Pulmonary artery endothelial cell (primary cell): ENCODE data around the gene DLX3. TPM values are rescaled to one million over a fixed set of nuclear protein-coding genes. Genes with fewer than 3 reads are reported as not detected.

Experiments used
- DNase-seq: peaks from one replicate; pipeline ENCODE4 v3.0.0-alpha.2; 2011; ENCODE audit warnings: low read depth, low spot score
- total RNA-seq: library from RNA; depleted of rRNA; stranded (reverse); fragments of >200 nt; gene quantifications from 2 replicates; pipeline ENCODE4 v1.2.3, GENCODE V29; 2014

The DLX3 gene
- total RNA-seq, 1 donor from 2014 or later: not detected

GRCh38 chr17:49958723-49959122, 36.3 kb downstream of the DLX3 start:
- DNase-seq: no peak

DNA sequence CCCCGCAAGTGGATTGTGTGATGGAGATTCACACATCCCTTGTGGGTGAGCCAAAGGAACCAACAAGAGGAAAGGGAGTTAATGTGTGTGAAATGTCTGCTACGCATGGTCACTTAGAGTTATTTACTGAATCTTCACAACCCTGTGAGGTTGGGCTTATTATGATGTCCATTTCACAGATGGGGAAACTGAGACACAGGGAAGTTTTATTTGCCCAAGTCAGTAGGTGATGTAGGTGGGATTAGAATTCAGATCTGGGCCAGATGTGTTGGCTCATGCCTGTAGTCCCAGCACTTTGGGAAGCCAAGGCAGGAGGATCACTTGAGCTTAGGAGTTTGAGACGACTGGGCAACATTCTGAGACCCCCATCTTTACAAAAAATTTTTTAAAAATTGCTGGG, 37.7 kb downstream of the DLX3 start:
- no peak for DNase-seq

DNA sequence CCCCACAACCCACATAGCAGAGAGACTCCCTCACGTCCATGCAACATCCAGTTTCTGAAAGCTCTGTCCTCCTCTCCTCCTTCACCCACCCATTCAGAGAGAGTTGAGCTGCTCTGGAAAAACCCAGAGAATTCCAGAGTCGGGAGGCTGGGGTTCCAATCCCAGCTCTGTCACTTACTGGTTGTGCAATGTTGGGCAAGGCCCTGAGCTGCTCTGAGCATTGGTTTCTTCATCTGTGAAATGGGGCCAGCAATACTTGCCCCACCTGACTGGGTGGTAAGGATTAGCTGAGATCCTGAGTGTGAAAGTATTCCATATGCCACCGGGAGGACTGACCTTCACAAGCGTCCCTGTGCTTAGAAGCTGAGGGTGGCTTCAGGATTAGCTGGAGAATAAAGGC, 38.2 kb downstream of the DLX3 start:
- DNase-seq: no peak

- DNase-seq: no peak
These were observed 39.9 kb downstream of the DLX3 start for GRCh38 chr17:49955157-49955556.

DNA sequence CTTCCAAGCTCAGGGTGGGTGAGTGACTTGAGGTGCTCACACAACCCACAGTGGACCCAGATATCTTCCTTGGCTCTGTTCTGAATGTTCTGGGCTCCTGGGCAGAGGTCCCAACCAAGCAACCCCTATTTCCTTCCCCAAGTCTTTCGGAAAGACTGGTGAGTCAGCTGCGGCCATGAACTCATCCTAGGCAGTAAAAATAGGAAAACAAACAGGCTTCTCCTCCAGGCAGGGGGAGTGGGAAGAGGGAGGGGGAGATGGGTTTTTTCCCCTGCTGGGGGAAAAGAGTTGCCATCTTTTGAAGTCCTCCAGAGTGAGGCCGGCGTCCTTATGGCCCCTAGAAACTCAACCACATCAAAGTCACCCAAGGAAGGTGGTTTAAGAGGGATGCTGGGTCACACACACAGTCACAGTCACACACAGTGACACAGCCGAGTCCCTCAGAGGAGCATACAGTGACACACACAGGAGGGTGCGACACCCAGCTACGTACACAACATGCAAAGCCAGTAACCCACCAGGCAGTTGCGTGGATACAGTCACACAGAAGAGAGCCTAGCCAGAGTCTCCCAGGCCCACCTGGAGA, 42.0 kb downstream of the DLX3 start:
- peak; percentile 27 for DNase-seq

DNA sequence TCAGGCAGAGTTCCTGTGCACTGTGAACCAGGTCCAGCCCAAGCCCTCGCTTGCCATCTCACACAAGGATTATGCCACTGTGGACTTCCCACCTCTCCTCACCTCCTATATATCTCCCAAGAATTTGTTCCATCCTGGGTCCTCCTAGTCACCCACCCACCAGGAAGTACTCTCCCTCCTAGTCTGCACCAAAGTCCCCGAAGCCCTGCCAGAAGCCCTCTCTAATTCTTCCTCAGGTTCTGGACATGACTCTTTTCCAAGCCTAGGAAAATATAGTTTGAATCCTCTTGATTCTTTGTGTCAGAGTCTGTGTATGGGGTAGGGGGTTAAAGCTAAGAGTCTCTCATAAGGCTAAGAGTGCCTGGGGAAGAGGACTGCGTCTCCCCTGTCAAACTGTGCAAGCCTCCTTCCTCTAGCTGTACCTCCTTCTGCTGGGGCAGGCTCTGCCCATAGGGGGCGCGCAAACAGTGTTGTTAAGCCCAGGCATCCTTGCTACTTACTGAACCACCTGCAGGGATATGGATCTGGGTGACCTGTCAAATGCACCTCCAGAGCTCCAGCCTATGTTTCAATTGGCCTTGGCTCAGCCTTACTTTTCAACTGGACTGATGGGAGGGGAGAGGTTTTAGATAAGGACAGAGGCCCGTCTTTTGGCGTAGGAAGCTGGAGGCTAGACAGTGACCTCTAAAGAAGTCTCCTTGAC, 42.7 kb downstream of the DLX3 start:
- peak; percentile 39 for DNase-seq

- no peak for DNase-seq
These were observed 43.5 kb downstream of the DLX3 start for GRCh38 chr17:49951362-49952082.

DNA sequence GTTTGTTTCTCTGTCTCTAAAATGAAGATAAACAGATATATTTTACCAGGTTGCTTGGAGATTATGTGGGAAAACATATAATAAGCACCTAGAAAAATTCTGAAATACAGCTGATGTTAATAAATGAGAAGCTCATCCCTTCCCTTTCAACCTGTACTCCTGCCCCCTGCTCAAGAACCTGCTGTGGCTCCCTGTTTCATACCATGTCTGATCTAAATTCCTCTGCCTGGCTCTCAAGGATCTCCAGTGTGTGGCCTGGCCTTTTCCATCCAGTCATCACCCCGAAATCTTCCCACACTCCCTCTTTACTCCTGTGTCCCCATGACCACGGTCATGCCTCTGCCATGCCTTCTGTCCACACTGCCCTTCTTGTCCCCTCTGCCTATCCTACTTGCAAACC, 45.4 kb downstream of the DLX3 start:
- DNase-seq: no peak

- DNase-seq: no peak
These were observed 48.0 kb downstream of the DLX3 start for GRCh38 chr17:49946964-49947584.

DNA sequence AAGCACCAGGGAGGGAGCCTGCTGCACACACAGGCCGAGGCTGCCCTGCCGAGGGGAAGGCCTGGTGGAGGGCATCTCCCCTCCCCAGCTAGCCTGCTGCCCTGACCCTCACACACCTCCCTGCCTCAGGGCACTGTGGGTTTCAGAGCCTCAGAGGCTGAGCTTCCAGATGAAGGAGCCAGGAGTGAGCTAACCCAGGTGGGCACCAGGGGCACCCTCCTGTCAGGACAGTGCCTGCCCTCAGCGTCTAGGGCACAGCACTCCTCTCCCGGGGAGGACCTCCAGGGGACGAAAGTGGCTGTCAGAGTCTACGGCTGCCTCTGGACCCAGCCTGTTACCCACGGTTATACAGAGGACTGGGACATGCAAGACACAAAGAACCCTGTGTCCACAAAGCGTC, 48.8 kb downstream of the DLX3 start:
- no peak for DNase-seq

DNA sequence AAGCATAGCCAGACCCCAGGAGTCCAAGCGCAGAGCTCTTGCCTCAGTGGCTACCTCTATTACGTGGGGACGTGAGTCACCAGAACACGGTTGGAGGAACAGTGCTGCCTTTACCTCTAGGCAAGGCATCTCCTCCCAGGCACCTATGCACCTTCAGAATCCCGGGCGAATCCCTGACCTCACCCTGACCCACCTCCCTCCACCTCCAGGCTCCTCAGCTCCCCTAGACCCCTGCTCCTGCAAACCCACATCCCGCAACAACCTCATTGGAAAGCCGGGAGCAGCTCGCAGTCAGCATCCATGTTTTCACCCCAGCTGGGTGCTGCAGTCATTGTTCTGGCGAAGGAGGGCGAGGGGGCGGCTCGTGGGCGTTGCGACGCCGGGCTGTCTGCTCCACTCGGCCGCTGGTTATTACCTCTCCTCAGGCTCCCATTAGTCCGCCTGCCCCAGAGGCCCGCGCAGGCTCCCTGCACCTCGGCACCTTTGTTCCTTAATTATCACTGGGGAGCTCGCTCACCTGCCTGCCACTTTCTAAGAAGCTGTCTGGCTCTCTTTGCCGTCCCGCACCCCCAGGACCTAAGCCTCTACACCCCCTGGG, 50.7 kb downstream of the DLX3 start:
- DNase-seq: no peak

GRCh38 chr17:49942947-49943346, 52.1 kb downstream of the DLX3 start:
- DNase-seq: no peak

GRCh38 chr17:49941427-49941826, 53.6 kb downstream of the DLX3 start:
- DNase-seq: no peak

Other genes starting within 250 kb of the DLX3 start
- gene FAM117A, start 231.1 kb downstream of the DLX3 start, total RNA-seq: 3.6 and 6.9 TPM in 2 replicates
- gene KAT7, start 206.5 kb downstream of the DLX3 start, total RNA-seq: 40.4 and 60.9 TPM in 2 replicates
- gene TAC4, start 147.2 kb downstream of the DLX3 start, total RNA-seq: not detected in 2 replicates
- not detected in 2 replicates for gene DLX4, start 26.0 kb downstream of the DLX3 start, total RNA-seq
- 77.7 and 101 TPM in 2 replicates for gene ITGA3, start 60.9 kb upstream of the DLX3 start, total RNA-seq
- 7.8 and 11.2 TPM in 2 replicates for gene PDK2, start 100.1 kb upstream of the DLX3 start, total RNA-seq
- 4.1 and 4.5 TPM in 2 replicates for gene SAMD14, start 134.9 kb upstream of the DLX3 start, total RNA-seq
- gene PPP1R9B, start 155.5 kb upstream of the DLX3 start, total RNA-seq: 29.7 and 43.8 TPM in 2 replicates
- gene SGCA, start 170.8 kb upstream of the DLX3 start, total RNA-seq: not detected in 2 replicates
- gene COL1A1, start 206.4 kb upstream of the DLX3 start, total RNA-seq: 0.26 and 0.88 TPM in 2 replicates